Kidney capillary endothelial cell (primary cell): ENCODE data around the gene ITGBL1.

Experiments used
- DNase-seq: peaks from one replicate; pipeline ENCODE4 v3.0.0-alpha.2; 2018; ENCODE audit warnings: low spot score

Gene ITGBL1

GRCh38 chr13:101567841-101568240 lies 115.4 kb downstream of the ITGBL1 start:
- no peak for DNase-seq

- DNase-seq: no peak
Observed at GRCh38 chr13:101569807-101570206, 117.3 kb downstream of the ITGBL1 start.

- DNase-seq: no peak
Observed at GRCh38 chr13:101570410-101570809, 117.9 kb downstream of the ITGBL1 start.

GRCh38 chr13:101572456-101572855 lies 120.0 kb downstream of the ITGBL1 start:
- DNase-seq: peak; percentile 10

GRCh38 chr13:101575581-101575980 lies 123.1 kb downstream of the ITGBL1 start:
- no peak for DNase-seq

GRCh38 chr13:101576455-101576854 lies 124.0 kb downstream of the ITGBL1 start:
- no peak for DNase-seq

GRCh38 chr13:101576977-101577376 lies 124.5 kb downstream of the ITGBL1 start:
- DNase-seq: no peak

- DNase-seq: no peak
Observed at GRCh38 chr13:101579281-101579802, 126.9 kb downstream of the ITGBL1 start.

GRCh38 chr13:101584331-101584730 lies 131.9 kb downstream of the ITGBL1 start:
- no peak for DNase-seq

- DNase-seq: no peak
Observed at GRCh38 chr13:101590479-101590878, 138.0 kb downstream of the ITGBL1 start.

GRCh38 chr13:101594936-101595335 lies 142.5 kb downstream of the ITGBL1 start:
- no peak for DNase-seq

GRCh38 chr13:101596803-101597202 lies 144.3 kb downstream of the ITGBL1 start:
- no peak for DNase-seq

- DNase-seq: no peak
Observed at GRCh38 chr13:101611491-101612475, 159.3 kb downstream of the ITGBL1 start.

- DNase-seq: no peak
Observed at GRCh38 chr13:101612735-101613134, 160.3 kb downstream of the ITGBL1 start.

GRCh38 chr13:101614491-101614890 lies 162.0 kb downstream of the ITGBL1 start:
- no peak for DNase-seq

- no peak for DNase-seq
Observed at GRCh38 chr13:101618440-101619187, 166.1 kb downstream of the ITGBL1 start.

GRCh38 chr13:101621099-101621498 lies 168.6 kb downstream of the ITGBL1 start:
- no peak for DNase-seq

GRCh38 chr13:101623470-101624209 lies 171.2 kb downstream of the ITGBL1 start:
- DNase-seq: peak; percentile 23

GRCh38 chr13:101624210-101624922 lies 171.9 kb downstream of the ITGBL1 start:
- DNase-seq: no peak

- DNase-seq: no peak
Observed at GRCh38 chr13:101624981-101625380, 172.5 kb downstream of the ITGBL1 start.

- DNase-seq: no peak
Observed at GRCh38 chr13:101626925-101627555, 174.6 kb downstream of the ITGBL1 start.
